OCI-LY1 (cell line): ENCODE data around the gene RAD50.

Experiments used
- H2AFZ ChIP-seq: fragments of 200-600 bp; sonication (generic), shearing (Covaris generic); 2 replicates; pipeline ENCODE4 v1.6.0; 2014; ENCODE audit warnings: antibody characterized with exemption, mild to moderate bottlenecking, low read length
- H3F3A ChIP-seq: fragments of 200-600 bp; sonication (generic), shearing (Covaris generic); 2 replicates; pipeline ENCODE4 v1.6.0; 2014; ENCODE audit warnings: mild to moderate bottlenecking, antibody characterized with exemption, low read length, moderate library complexity; ENCODE audit not compliant: insufficient read depth
- H3K27ac ChIP-seq: fragments of 200-600 bp; sonication (generic); 2 replicates; pipeline ENCODE4 v1.5.1; 2014; ENCODE audit warnings: low read length, mixed run types, mild to moderate bottlenecking, low read depth; ENCODE audit not compliant: poor library complexity, severe bottlenecking
- H3K27me3 ChIP-seq: fragments of 200-600 bp; sonication (generic); 2 replicates; pipeline ENCODE4 v1.6.0; 2014; ENCODE audit warnings: antibody characterized with exemption, mild to moderate bottlenecking, low read length, moderate library complexity; ENCODE audit not compliant: insufficient read depth
- H3K36me3 ChIP-seq: fragments of 200-600 bp; sonication (generic); 2 replicates; pipeline ENCODE4 v1.6.1; 2014; ENCODE audit warnings: mild to moderate bottlenecking, antibody characterized with exemption, low read length, moderate library complexity, mixed read lengths; ENCODE audit not compliant: insufficient read depth
- H3K4me1 ChIP-seq: fragments of 200-600 bp; sonication (generic); 2 replicates; pipeline ENCODE4 v1.5.1; 2014; ENCODE audit warnings: mild to moderate bottlenecking, low read length, moderate library complexity; ENCODE audit not compliant: insufficient read depth, severe bottlenecking
- H3K4me2 ChIP-seq: fragments of 200-600 bp; sonication (generic), shearing (Covaris generic); 2 replicates; pipeline ENCODE4 v1.6.1; 2014; ENCODE audit warnings: low read length
- H3K4me3 ChIP-seq: fragments of 200-600 bp; sonication (generic); 2 replicates; pipeline ENCODE4 v1.5.1; 2014; ENCODE audit warnings: low read length, low read depth, mild to moderate bottlenecking, mixed read lengths; ENCODE audit not compliant: poor library complexity, severe bottlenecking
- H3K79me2 ChIP-seq: fragments of 200-600 bp; shearing (Covaris generic); 2 replicates; pipeline ENCODE4 v1.6.1; 2016; ENCODE audit warnings: mixed run types, low read length, mixed read lengths; ENCODE audit not compliant: insufficient read depth
- H3K9ac ChIP-seq: fragments of 200-600 bp; sonication (generic), shearing (Covaris generic); 2 replicates; pipeline ENCODE4 v1.6.1; 2014; ENCODE audit warnings: mild to moderate bottlenecking, low read length, mixed read lengths
- H3K9me2 ChIP-seq: fragments of 200-600 bp; sonication (generic), shearing (Covaris generic); 2 replicates; pipeline ENCODE4 v1.6.1; 2014; ENCODE audit warnings: low read depth, mild to moderate bottlenecking, low read length, mixed read lengths
- H3K9me3 ChIP-seq: fragments of 200-600 bp; shearing (Covaris generic); 2 replicates; pipeline ENCODE4 v1.6.1; 2014; ENCODE audit warnings: low read length, mixed read lengths
- H4K20me1 ChIP-seq: fragments of 200-600 bp; sonication (generic), shearing (Covaris generic); 2 replicates; pipeline ENCODE4 v1.6.0; 2016; ENCODE audit warnings: mild to moderate bottlenecking, low read length; ENCODE audit not compliant: insufficient read depth
- EZH2 ChIP-seq: fragments of 200-600 bp; sonication (generic), shearing (Covaris generic); IDR thresholded peaks from 2 replicates; pipeline ENCODE4 v1.8.0; 2017; ENCODE audit warnings: borderline replicate concordance, mixed run types, mild to moderate bottlenecking, antibody characterized with exemption, low read length, moderate library complexity, mixed read lengths
- TF ChIP-seq, protein P1 (sequence below): fragments of 200-600 bp; sonication (generic), shearing (Covaris generic); IDR thresholded peaks from 2 replicates; pipeline ENCODE4 v1.5.1; 2017; ENCODE audit warnings: mild to moderate bottlenecking, antibody characterized with exemption, low read length, moderate library complexity, mixed read lengths

Gene RAD50

DNA sequence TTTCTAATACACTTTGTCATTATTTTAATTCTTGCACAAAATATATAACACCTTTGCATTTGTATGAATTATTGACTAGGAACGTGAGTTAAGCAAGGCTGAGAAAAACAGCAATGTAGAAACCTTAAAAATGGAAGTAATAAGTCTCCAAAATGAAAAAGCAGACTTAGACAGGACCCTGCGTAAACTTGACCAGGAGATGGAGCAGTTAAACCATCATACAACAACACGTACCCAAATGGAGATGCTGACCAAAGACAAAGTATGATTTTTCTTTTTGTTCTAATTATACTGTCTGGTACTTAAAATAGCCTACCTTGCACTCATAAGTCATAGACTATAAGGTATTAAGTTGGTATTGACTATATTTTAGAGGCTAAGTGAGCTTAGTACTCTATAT, 34.4 kb downstream of the RAD50 start:
- no peaks in the 10 kb centered on the region for H3K79me2 ChIP-seq
- no peak overlapping the region for H2AFZ ChIP-seq
- H3K4me2 ChIP-seq = no peak overlapping the region
- no peaks in the 10 kb centered on the region for H4K20me1 ChIP-seq
- no peak overlapping the region for H3K27ac ChIP-seq
- no peak overlapping the region for H3K4me3 ChIP-seq
- H3K36me3 ChIP-seq = peaks cover 85% of the 10 kb centered on the region
- no peaks in the 10 kb centered on the region for H3K4me1 ChIP-seq
- H3K9me3 ChIP-seq = no peaks in the 10 kb centered on the region
- no peaks in the 10 kb centered on the region for H3K9me2 ChIP-seq
- no peak overlapping the region for H3K9ac ChIP-seq
- H3F3A ChIP-seq = no peaks in the 10 kb centered on the region
- H3K27me3 ChIP-seq = no peaks in the 10 kb centered on the region
- no peak for TF ChIP-seq EZH2
- TF ChIP-seq, protein P1, sequence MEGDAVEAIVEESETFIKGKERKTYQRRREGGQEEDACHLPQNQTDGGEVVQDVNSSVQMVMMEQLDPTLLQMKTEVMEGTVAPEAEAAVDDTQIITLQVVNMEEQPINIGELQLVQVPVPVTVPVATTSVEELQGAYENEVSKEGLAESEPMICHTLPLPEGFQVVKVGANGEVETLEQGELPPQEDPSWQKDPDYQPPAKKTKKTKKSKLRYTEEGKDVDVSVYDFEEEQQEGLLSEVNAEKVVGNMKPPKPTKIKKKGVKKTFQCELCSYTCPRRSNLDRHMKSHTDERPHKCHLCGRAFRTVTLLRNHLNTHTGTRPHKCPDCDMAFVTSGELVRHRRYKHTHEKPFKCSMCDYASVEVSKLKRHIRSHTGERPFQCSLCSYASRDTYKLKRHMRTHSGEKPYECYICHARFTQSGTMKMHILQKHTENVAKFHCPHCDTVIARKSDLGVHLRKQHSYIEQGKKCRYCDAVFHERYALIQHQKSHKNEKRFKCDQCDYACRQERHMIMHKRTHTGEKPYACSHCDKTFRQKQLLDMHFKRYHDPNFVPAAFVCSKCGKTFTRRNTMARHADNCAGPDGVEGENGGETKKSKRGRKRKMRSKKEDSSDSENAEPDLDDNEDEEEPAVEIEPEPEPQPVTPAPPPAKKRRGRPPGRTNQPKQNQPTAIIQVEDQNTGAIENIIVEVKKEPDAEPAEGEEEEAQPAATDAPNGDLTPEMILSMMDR = peak; percentile 17; the same call in 1 of the 2 replicates

DNA sequence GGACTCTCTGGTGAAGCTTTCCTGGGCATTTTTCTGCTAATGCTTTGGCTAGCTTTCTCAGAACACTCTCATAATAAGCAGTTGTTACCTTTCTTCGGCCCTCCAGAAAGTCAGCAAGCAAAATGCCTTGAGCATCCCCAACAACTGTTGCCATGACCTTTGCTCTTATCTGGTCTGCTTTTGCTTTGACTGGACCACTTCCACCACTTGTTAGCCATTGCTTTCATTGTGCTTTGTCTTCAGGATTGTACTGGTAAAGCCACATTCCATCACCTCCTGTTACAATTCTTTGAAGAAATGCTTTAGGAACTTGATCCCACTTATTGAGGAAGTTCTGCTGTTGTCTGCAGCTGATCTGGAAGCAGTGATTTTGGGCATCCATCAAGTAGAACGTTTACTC, 35.7 kb downstream of the RAD50 start:
- Histone ChIP-seq H3K9ac (no peak overlapping the region), H3K27ac (no peak overlapping the region), H4K20me1 (no peaks in the 10 kb centered on the region), H2AFZ (no peak overlapping the region), H3K36me3 (peaks cover 90% of the 10 kb centered on the region), H3K79me2 (no peaks in the 10 kb centered on the region), H3F3A (no peaks in the 10 kb centered on the region), H3K27me3 (no peaks in the 10 kb centered on the region), H3K4me1 (no peaks in the 10 kb centered on the region), H3K4me3 (no peak overlapping the region), H3K9me3 (no peaks in the 10 kb centered on the region), H3K9me2 (no peaks in the 10 kb centered on the region), H3K4me2 (no peak overlapping the region)
- TF ChIP-seq, protein P1 = no peak
- no peak for TF ChIP-seq EZH2

DNA sequence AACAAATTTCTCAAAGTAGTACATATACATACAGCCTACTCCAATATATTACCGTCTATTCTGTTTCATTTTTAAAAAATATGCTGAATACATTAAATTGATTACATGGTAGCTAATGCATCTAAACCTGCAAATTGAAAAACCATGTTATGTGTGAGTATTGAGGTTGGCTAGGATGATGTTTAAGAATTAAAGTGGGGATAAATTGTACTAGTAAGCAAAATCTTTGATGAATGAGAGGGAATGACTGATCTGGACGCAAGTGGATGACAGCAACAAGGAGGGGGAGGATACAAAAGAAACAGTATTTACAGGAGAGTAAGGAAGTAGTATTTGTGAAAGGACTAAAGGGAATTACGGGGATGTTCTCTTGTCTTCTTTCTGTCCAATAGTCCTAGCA, 37.4 kb downstream of the RAD50 start:
- Histone ChIP-seq H3K9ac (no peak overlapping the region), H3K4me1 (no peaks in the 10 kb centered on the region), H3K4me3 (no peak overlapping the region), H3K9me3 (no peaks in the 10 kb centered on the region), H3F3A (no peaks in the 10 kb centered on the region), H3K79me2 (no peaks in the 10 kb centered on the region), H3K4me2 (no peak overlapping the region), H3K36me3 (peaks cover 90% of the 10 kb centered on the region), H3K27ac (no peak overlapping the region), H3K27me3 (no peaks in the 10 kb centered on the region), H4K20me1 (no peaks in the 10 kb centered on the region), H3K9me2 (no peaks in the 10 kb centered on the region), H2AFZ (no peak overlapping the region)
- TF ChIP-seq, protein P1 = no peak
- no peak for TF ChIP-seq EZH2
